Activated naive CD8-positive, alpha-beta T cell treated with anti-CD3 and anti-CD28 coated beads, Interleukin-2, amount 50 U/mL, for 24 hours (primary cell): ENCODE measurements around the gene GGA3.
A peak's percentile ranks its signal among the peaks of the same experiment; 100 is the strongest.
"Not testable (repeated sequence)": the region's sequence is repeated elsewhere in the genome, so short reads cannot be mapped to it uniquely, and the experiment has no call there.

Source experiments
- ATAC-seq: fragments of 150-1000 bp; cut with Tn5 transposase; one replicate; pipeline ENCODE4 v1.10.0; 2021
- DNase-seq: peaks from one replicate; pipeline ENCODE4 v3.0.0; 2021
- H3K27ac Mint-ChIP-seq: one replicate; pipeline ENCODE4 v1.8.0; 2021; ENCODE audit warnings: mild to moderate bottlenecking, mixed read lengths
- H3K27me3 Mint-ChIP-seq: one replicate; pipeline ENCODE4 v1.8.0; 2021; ENCODE audit warnings: mixed read lengths
- H3K36me3 Mint-ChIP-seq: one replicate; pipeline ENCODE4 v1.8.0; 2021; ENCODE audit warnings: low read depth, mixed read lengths
- H3K4me1 Mint-ChIP-seq: one replicate; pipeline ENCODE4 v1.8.0; 2021; ENCODE audit warnings: mixed read lengths
- H3K4me3 Mint-ChIP-seq: one replicate; pipeline ENCODE4 v1.8.0; 2021; ENCODE audit warnings: mild to moderate bottlenecking, moderate library complexity, mixed read lengths
- H3K9me3 Mint-ChIP-seq: one replicate; pipeline ENCODE4 v1.8.0; 2021; ENCODE audit warnings: mixed read lengths

GGA3 gene

GRCh38 chr17:75261336-75262111 is at the start of gene GGA3, which contains the start of gene MRPS7:
Gene GGA3, minus strand, starts transcription at chr17:75261606. Its CDS starts 19 bp downstream, at chr17:75261587.
Gene MRPS7, plus strand, starts transcription at chr17:75261879. Its CDS starts 22 bp downstream, at chr17:75261901.
- no peaks in the 10 kb centered on the region for H3K9me3 Mint-ChIP-seq
- H3K36me3 Mint-ChIP-seq: peaks cover 46% of the 10 kb centered on the region

GRCh38 chr17:75308732-75309629 is 47.6 kb upstream of the GGA3 start:
- DNase-seq (no peak), ATAC-seq (no peak)
- no peaks in the 10 kb centered on the region for H3K36me3 Mint-ChIP-seq
- peak overlapping the region; percentile 11 for H3K27ac Mint-ChIP-seq
- H3K9me3 Mint-ChIP-seq: no peaks in the 10 kb centered on the region
- peaks cover 17% of the 10 kb centered on the region for H3K4me1 Mint-ChIP-seq
- no peaks in the 10 kb centered on the region for H3K27me3 Mint-ChIP-seq
- H3K4me3 Mint-ChIP-seq: no peak overlapping the region

More at GRCh38 chr17:75261336-75262111, at the start of gene GGA3, which contains the start of gene MRPS7:
- Mint-ChIP-seq H3K4me3 (peak within 1 kb of the TSS; percentile 98), H3K27ac (peak within 1 kb of the TSS; percentile 100), H3K4me1 (peaks cover 52% of the 10 kb centered on the region), H3K27me3 (no peaks in the 10 kb centered on the region)
- peak; percentile 96 for DNase-seq
- ATAC-seq: peak; percentile 88

GRCh38 chr17:75307957-75308731 is 46.7 kb upstream of the GGA3 start:
- ATAC-seq (no peak), DNase-seq (no peak)
- Mint-ChIP-seq H3K27me3 (no peaks in the 10 kb centered on the region), H3K4me1 (peaks cover 11% of the 10 kb centered on the region), H3K36me3 (no peaks in the 10 kb centered on the region), H3K9me3 (no peaks in the 10 kb centered on the region), H3K27ac (no peak overlapping the region), H3K4me3 (no peak overlapping the region)

GRCh38 chr17:75301502-75302206 is 40.2 kb upstream of the GGA3 start:
- Mint-ChIP-seq H3K27ac (no peak overlapping the region), H3K27me3 (no peaks in the 10 kb centered on the region), H3K9me3 (no peaks in the 10 kb centered on the region), H3K4me1 (peaks cover 18% of the 10 kb centered on the region), H3K4me3 (no peak overlapping the region), H3K36me3 (no peaks in the 10 kb centered on the region)
- ATAC-seq: no peak
- DNase-seq: no peak

- no peak overlapping the region for H3K27ac Mint-ChIP-seq
- no peak for ATAC-seq
Measured at GRCh38 chr17:75301049-75301448, 39.6 kb upstream of the GGA3 start.

DNA sequence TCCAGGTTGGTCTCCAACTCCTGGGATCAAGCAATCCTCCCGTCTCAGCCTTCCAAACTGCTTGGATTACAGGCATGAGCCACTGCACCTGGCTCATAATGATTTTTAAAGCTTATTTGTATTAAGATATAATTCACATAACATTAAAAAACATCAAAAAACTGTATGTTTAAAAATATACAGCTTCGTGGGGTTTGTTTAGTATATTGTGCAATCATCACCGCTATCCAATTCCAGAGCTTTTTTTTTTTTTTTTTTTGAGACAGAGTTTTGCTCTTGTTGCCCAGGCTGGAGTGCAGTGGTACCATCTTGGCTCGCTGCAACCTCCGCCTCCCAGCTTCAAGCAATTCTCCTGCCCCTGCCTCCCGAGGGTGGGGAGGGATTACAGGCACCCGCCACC is 38.9 kb upstream of the GGA3 start:
- Mint-ChIP-seq H3K4me1 (peaks cover 31% of the 10 kb centered on the region), H3K27me3 (no peaks in the 10 kb centered on the region), H3K36me3 (peaks cover under 1% of the 10 kb centered on the region), H3K4me3 (no peak overlapping the region), H3K9me3 (no peaks in the 10 kb centered on the region), H3K27ac (no peak overlapping the region)
- DNase-seq (no peak), ATAC-seq (no peak)

More at GRCh38 chr17:75301049-75301448, 39.6 kb upstream of the GGA3 start:
- no peaks in the 10 kb centered on the region for H3K27me3 Mint-ChIP-seq
- no peak overlapping the region for H3K4me3 Mint-ChIP-seq
- DNase-seq: no peak
- no peaks in the 10 kb centered on the region for H3K36me3 Mint-ChIP-seq
- H3K9me3 Mint-ChIP-seq: no peaks in the 10 kb centered on the region
- peaks cover 23% of the 10 kb centered on the region for H3K4me1 Mint-ChIP-seq

DNA sequence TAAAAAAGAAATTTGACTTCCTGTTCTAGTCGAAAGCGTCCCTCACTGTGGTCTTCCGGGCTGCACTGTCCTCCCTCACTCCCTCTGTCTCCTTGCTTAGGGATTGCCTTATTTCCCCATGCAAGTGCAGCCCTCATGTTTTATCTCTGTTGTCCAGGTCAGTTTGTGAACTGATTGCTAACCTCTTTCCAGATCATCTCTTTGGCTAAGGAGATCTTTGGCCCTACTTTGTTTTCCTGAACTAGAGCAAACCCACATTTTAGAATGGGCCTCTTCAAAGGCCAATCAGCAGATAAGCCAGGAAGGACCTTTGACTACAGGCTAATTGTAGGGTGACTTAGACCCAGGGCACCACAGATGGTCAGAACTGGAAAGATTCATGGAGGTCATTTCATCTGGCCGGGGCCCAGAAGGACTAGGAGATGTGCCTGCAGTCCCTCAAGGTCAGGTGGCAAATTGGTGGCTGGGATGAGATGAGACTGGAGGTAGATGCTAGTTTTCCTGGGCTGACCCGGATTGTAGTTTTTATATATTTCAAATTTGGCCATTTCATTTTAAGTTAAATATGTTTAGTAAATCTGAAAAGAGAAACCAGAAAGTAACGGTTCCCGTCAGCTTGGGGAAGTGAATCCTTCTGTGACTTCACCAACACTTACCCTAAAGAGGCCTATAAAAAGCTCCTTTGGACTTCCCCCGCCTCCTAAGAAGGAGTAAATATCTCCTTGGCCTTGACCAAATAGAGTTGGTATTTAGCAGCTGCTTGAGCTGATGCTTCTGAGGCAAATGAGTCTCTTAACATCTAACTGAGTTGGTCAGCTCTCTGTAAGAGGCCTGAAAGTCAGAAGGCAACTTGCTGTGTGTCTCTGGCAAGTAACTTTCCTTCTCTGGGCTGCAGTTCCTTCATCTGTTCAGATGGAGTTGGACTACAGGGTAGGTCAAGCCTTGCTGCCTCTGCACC is 34.1 kb upstream of the GGA3 start:
- Mint-ChIP-seq H3K9me3 (no peaks in the 10 kb centered on the region), H3K4me1 (peaks cover 49% of the 10 kb centered on the region), H3K4me3 (peak overlapping the region; percentile 33), H3K36me3 (peaks cover 3% of the 10 kb centered on the region), H3K27ac (peak overlapping the region; percentile 94), H3K27me3 (no peaks in the 10 kb centered on the region)
- DNase-seq (peak; percentile 40), ATAC-seq (peak; percentile 86)

GRCh38 chr17:75292810-75293448 is 31.5 kb upstream of the GGA3 start:
- not testable (repeated sequence) for H3K27me3 Mint-ChIP-seq, H3K9me3 Mint-ChIP-seq, H3K27ac Mint-ChIP-seq, ATAC-seq, H3K36me3 Mint-ChIP-seq, DNase-seq, H3K4me3 Mint-ChIP-seq
- peaks cover 60% of the 10 kb centered on the region for H3K4me1 Mint-ChIP-seq

DNA sequence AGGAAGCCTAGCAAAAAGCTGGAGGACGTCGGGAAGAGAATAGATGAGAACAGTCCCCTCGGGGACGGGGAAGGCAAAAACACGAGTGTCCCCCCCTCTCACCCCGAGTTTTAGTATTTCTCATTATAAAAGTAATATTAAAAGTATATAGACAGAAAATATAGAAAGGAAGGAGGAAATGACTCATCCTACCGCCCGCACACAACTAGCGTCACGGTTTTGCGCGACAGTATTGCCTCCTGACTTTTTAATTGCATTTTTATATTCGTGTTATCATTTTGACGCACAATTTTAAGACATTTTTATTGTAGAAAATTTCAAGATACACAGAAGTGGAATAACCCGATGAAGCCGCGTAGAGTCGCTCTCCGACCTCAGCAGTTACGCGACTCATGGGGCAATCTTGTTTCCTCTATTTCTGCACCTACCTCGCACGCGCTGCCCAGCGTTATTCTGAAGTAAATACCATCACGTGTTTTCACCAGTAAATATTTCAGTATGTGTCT is 28.5 kb upstream of the GGA3 start:
- Mint-ChIP-seq H3K4me1 (peaks cover 44% of the 10 kb centered on the region), H3K4me3 (peak overlapping the region; percentile 95), H3K27me3 (peaks cover 1% of the 10 kb centered on the region), H3K27ac (peak overlapping the region; percentile 100), H3K9me3 (no peaks in the 10 kb centered on the region), H3K36me3 (peaks cover 25% of the 10 kb centered on the region)
- ATAC-seq: peak; percentile 5
- peak; percentile 69 for DNase-seq

GRCh38 chr17:75289115-75289831 is 27.9 kb upstream of the GGA3 start, which contains the start of gene SLC25A19:
Gene SLC25A19, minus strand, starts transcription at chr17:75289433. Its CDS starts 2,669 bp downstream, at chr17:75286764.
- Mint-ChIP-seq H3K36me3 (peaks cover 26% of the 10 kb centered on the region), H3K4me3 (peak within 1 kb of the TSS; percentile 95), H3K27ac (peak within 1 kb of the TSS; percentile 100), H3K27me3 (peaks cover 1% of the 10 kb centered on the region), H3K4me1 (peaks cover 39% of the 10 kb centered on the region), H3K9me3 (no peaks in the 10 kb centered on the region)
- ATAC-seq (peak; percentile 95), DNase-seq (peak; percentile 95)

DNA sequence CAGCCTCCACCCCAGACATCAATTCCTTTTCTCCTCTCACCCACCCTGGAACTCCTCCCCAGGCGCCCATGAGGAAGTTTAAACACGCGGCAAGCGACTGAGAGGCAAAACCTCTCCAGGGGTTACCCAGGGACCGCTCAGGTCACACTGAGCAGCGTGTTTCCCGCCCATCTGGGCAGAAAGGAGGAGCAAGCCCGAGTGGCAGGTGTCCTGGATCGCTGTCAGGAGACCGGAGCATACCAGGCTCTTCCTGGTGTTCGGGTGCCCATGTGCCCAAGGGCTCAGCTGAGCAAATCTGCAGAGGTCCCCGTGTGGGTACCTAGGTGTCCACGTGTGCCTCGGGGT is 27.3 kb upstream of the GGA3 start:
- ATAC-seq (peak; percentile 21), DNase-seq (peak; percentile 56)
- Mint-ChIP-seq H3K36me3 (peaks cover 28% of the 10 kb centered on the region), H3K9me3 (no peaks in the 10 kb centered on the region), H3K4me1 (peaks cover 37% of the 10 kb centered on the region), H3K27ac (peak overlapping the region; percentile 100), H3K27me3 (peaks cover 1% of the 10 kb centered on the region), H3K4me3 (peak overlapping the region; percentile 95)

GRCh38 chr17:75288359-75288758 is 27.0 kb upstream of the GGA3 start:
- peak overlapping the region; percentile 95 for H3K4me3 Mint-ChIP-seq
- H3K27me3 Mint-ChIP-seq: peaks cover 1% of the 10 kb centered on the region

More at GRCh38 chr17:75288359-75288758, 27.0 kb upstream of the GGA3 start:
- H3K36me3 Mint-ChIP-seq: peaks cover 32% of the 10 kb centered on the region
- peaks cover 37% of the 10 kb centered on the region for H3K4me1 Mint-ChIP-seq
- H3K27ac Mint-ChIP-seq: peak overlapping the region; percentile 100
- no peaks in the 10 kb centered on the region for H3K9me3 Mint-ChIP-seq
- no peak for DNase-seq
- no peak for ATAC-seq
